ENCODE data around the gene TSHZ2. TPM values are rescaled to one million over a fixed set of nuclear protein-coding genes. Genes with fewer than 3 reads are reported as not detected.

The TSHZ2 gene
- polyA plus RNA-seq, 1 donor from 2014 or later: 4.6 TPM

GRCh38 chr20:53491462-53491861, 519.3 kb downstream of the TSHZ2 start:
- H3K9ac ChIP-seq (ENCODE audit: low read length): no peak overlapping the region
- no peak overlapping the region for H3K4me2 ChIP-seq (ENCODE audit: low read length)
- no peaks in the 10 kb centered on the region for H3K9me2 ChIP-seq (ENCODE audit: insufficient read depth, low read length)
- H3K9me3 ChIP-seq (ENCODE audit: low read length): no peaks in the 10 kb centered on the region
- H3K4me3 ChIP-seq (ENCODE audit: low read length): no peak overlapping the region
- no peak for TF ChIP-seq REST (IDR thresholded peaks at IDR 0.05; ENCODE audit: borderline replicate concordance)
- TF ChIP-seq EZH2 (IDR thresholded peaks at IDR 0.05; ENCODE audit: borderline replicate concordance, insufficient read depth, low read length, poor library complexity, severe bottlenecking): no peak
- TF ChIP-seq MXI1 (conservative IDR thresholded peaks at IDR 0.05; ENCODE audit: poor library complexity, severe bottlenecking): no peak
- TF ChIP-seq EP300 (conservative IDR thresholded peaks at IDR 0.05; ENCODE audit: poor library complexity, severe bottlenecking): no peak
- TF ChIP-seq TAF1 (IDR thresholded peaks at IDR 0.05; ENCODE audit: low read depth): no peak
- H3F3A ChIP-seq (ENCODE audit: insufficient read depth, low read length, poor library complexity, severe bottlenecking): no peaks in the 10 kb centered on the region
- no peak overlapping the region for H2AFZ ChIP-seq (ENCODE audit: low read depth, low read length)
- no peaks in the 10 kb centered on the region for H3K27me3 ChIP-seq (ENCODE audit: insufficient read depth, low read depth, low read length)
- no peaks in the 10 kb centered on the region for H3K36me3 ChIP-seq (ENCODE audit: insufficient read depth, low read length)
- no peak overlapping the region for H3K27ac ChIP-seq (ENCODE audit: low read length)
- H4K20me1 ChIP-seq (ENCODE audit: insufficient read depth): no peaks in the 10 kb centered on the region
- H3K79me2 ChIP-seq (replicated peaks; ENCODE audit: insufficient read depth, low read length): no peaks in the 10 kb centered on the region

GRCh38 chr20:53492212-53492611, 520.1 kb downstream of the TSHZ2 start:
- H3K36me3 ChIP-seq (ENCODE audit: insufficient read depth, low read length): no peaks in the 10 kb centered on the region
- H3K27me3 ChIP-seq (ENCODE audit: insufficient read depth, low read depth, low read length): no peaks in the 10 kb centered on the region
- TF ChIP-seq MXI1 (conservative IDR thresholded peaks at IDR 0.05; ENCODE audit: poor library complexity, severe bottlenecking) (no peak), EP300 (conservative IDR thresholded peaks at IDR 0.05; ENCODE audit: poor library complexity, severe bottlenecking) (no peak), RAD21 (conservative IDR thresholded peaks at IDR 0.05) (no peak), CTCF (IDR thresholded peaks at IDR 0.05; ENCODE audit: poor library complexity, severe bottlenecking) (no peak), SMC3 (conservative IDR thresholded peaks at IDR 0.05; ENCODE audit: poor library complexity) (no peak), TAF1 (IDR thresholded peaks at IDR 0.05; ENCODE audit: low read depth) (no peak), POLR2AphosphoS5 (IDR thresholded peaks at IDR 0.05) (no peak), REST (IDR thresholded peaks at IDR 0.05; ENCODE audit: borderline replicate concordance) (no peak), EZH2 (IDR thresholded peaks at IDR 0.05; ENCODE audit: borderline replicate concordance, insufficient read depth, low read length, poor library complexity, severe bottlenecking) (no peak)
- H2AFZ ChIP-seq (ENCODE audit: low read depth, low read length): no peak overlapping the region
- H3K4me3 ChIP-seq (ENCODE audit: low read length): no peak overlapping the region
- H3K27ac ChIP-seq (ENCODE audit: low read length): no peak overlapping the region
- no peak overlapping the region for H3K9ac ChIP-seq (ENCODE audit: low read length)
- H4K20me1 ChIP-seq (ENCODE audit: insufficient read depth): no peaks in the 10 kb centered on the region
- no peaks in the 10 kb centered on the region for H3K79me2 ChIP-seq (replicated peaks; ENCODE audit: insufficient read depth, low read length)
- H3K9me2 ChIP-seq (ENCODE audit: insufficient read depth, low read length): no peaks in the 10 kb centered on the region
- no peaks in the 10 kb centered on the region for H3F3A ChIP-seq (ENCODE audit: insufficient read depth, low read length, poor library complexity, severe bottlenecking)
- no peak overlapping the region for H3K4me2 ChIP-seq (ENCODE audit: low read length)
- H3K9me3 ChIP-seq (ENCODE audit: low read length): no peaks in the 10 kb centered on the region
